SK-N-SH treated with all-trans-retinoic acid at 6 μM for 48 hours (cell line): ENCODE results near the gene CYTIP.

Experiments
- ATAC-seq: fragments of 200-7000 bp; cut with Tn5 transposase; 3 replicates; pipeline ENCODE4 v1.9.1; 2020; ENCODE audit warnings: mild to moderate bottlenecking, moderate library complexity
- ARNTL ChIP-seq: fragments of 450-650 bp; formaldehyde crosslinking; IDR thresholded peaks from 2 replicates; pipeline ENCODE4 v1.5.0; 2020; ENCODE audit warnings: low read depth, mild to moderate bottlenecking, moderate library complexity, borderline replicate concordance
- BACH2 ChIP-seq: fragments of 250-450 bp; sonication (Bioruptor Pico); IDR thresholded peaks from 2 replicates; pipeline ENCODE4 v1.9.0; 2021; ENCODE audit warnings: mild to moderate bottlenecking, borderline replicate concordance
- CSDC2 ChIP-seq: fragments of 250-450 bp; sonication (Bioruptor Pico); IDR thresholded peaks from 2 replicates; pipeline ENCODE4 v1.5.0; 2020; ENCODE audit warnings: mild to moderate bottlenecking, moderate library complexity
- CSRNP3 ChIP-seq: fragments of 250-450 bp; sonication (Bioruptor Pico); IDR thresholded peaks from 2 replicates; pipeline ENCODE4 v1.5.1; 2021; ENCODE audit warnings: mild to moderate bottlenecking, moderate library complexity
- ESRRG ChIP-seq: fragments of 250-450 bp; sonication (Bioruptor Pico); IDR thresholded peaks from 2 replicates; pipeline ENCODE4 v1.6.1; 2021; ENCODE audit warnings: mild to moderate bottlenecking
- GLIS3 ChIP-seq: fragments of 250-450 bp; sonication (Bioruptor Pico); IDR thresholded peaks from 2 replicates; pipeline ENCODE4 v1.5.0; 2020; ENCODE audit warnings: mild to moderate bottlenecking, moderate library complexity
- ISL1 ChIP-seq: fragments of 250-450 bp; sonication (Bioruptor Pico); IDR thresholded peaks from 2 replicates; pipeline ENCODE4 v2.1.2; 2022; ENCODE audit warnings: mild to moderate bottlenecking, moderate library complexity
- OSR1 ChIP-seq: fragments of 250-450 bp; sonication (Bioruptor Pico); IDR thresholded peaks from 2 replicates; pipeline ENCODE4 v1.8.0; 2022; ENCODE audit warnings: moderate library complexity, mild to moderate bottlenecking, inconsistent platforms
- PATZ1 ChIP-seq: fragments of 250-450 bp; sonication (Bioruptor Pico); IDR thresholded peaks from 2 replicates; pipeline ENCODE4 v1.8.0; 2020; ENCODE audit warnings: mild to moderate bottlenecking, moderate library complexity, borderline replicate concordance
- PPARA ChIP-seq: fragments of 250-450 bp; sonication (Bioruptor Pico); IDR thresholded peaks from 2 replicates; pipeline ENCODE4 v1.5.0; 2020; ENCODE audit warnings: mild to moderate bottlenecking, borderline replicate concordance
- RARB ChIP-seq: fragments of 250-450 bp; sonication (Bioruptor Pico); IDR thresholded peaks from 2 replicates; pipeline ENCODE4 v1.8.0; 2021; ENCODE audit warnings: mild to moderate bottlenecking, moderate library complexity
- SNAI2 ChIP-seq: fragments of 250-450 bp; sonication (Bioruptor Pico); IDR thresholded peaks from 2 replicates; pipeline ENCODE4 v1.5.0; 2020; ENCODE audit warnings: mild to moderate bottlenecking, moderate library complexity
- TCF4 ChIP-seq: fragments of 250-450 bp; sonication (Bioruptor Pico); IDR thresholded peaks from 2 replicates; pipeline ENCODE4 v1.8.0; 2021; ENCODE audit warnings: mild to moderate bottlenecking, moderate library complexity, borderline replicate concordance
- TOX ChIP-seq: fragments of 250-450 bp; sonication (Bioruptor Pico); IDR thresholded peaks from 2 replicates; pipeline ENCODE4 v1.8.0; 2021; ENCODE audit warnings: mild to moderate bottlenecking, moderate library complexity, borderline replicate concordance
- TSHZ2 ChIP-seq: fragments of 250-450 bp; sonication (Bioruptor Pico); IDR thresholded peaks from 2 replicates; pipeline ENCODE4 v1.5.0; 2020; ENCODE audit warnings: mild to moderate bottlenecking, moderate library complexity
- ZFP3 ChIP-seq: fragments of 250-450 bp; sonication (Bioruptor Pico); IDR thresholded peaks from 2 replicates; pipeline ENCODE4 v1.5.0; 2020; ENCODE audit warnings: mild to moderate bottlenecking, moderate library complexity
- ZFP30 ChIP-seq: fragments of 450-650 bp; formaldehyde crosslinking; IDR thresholded peaks from 2 replicates; pipeline ENCODE4 v1.5.0; 2022; ENCODE audit warnings: mild to moderate bottlenecking, moderate library complexity
- ZNF565 ChIP-seq: fragments of 450-650 bp; formaldehyde crosslinking; conservative IDR thresholded peaks from 2 replicates; pipeline ENCODE4 v1.5.0; 2020; ENCODE audit warnings: low read depth, mild to moderate bottlenecking, moderate library complexity
- ZNF70 ChIP-seq: fragments of 450-650 bp; formaldehyde crosslinking; IDR thresholded peaks from 2 replicates; pipeline ENCODE4 v1.5.0; 2020; ENCODE audit warnings: mild to moderate bottlenecking, moderate library complexity
- ZNF8 ChIP-seq: fragments of 450-650 bp; formaldehyde crosslinking; IDR thresholded peaks from 2 replicates; pipeline ENCODE4 v1.5.0; 2020; ENCODE audit warnings: mild to moderate bottlenecking, moderate library complexity

CYTIP gene

GRCh38 chr2:157473581-157473980 is 29.7 kb upstream of the CYTIP start:
- no peak for ATAC-seq
- TF ChIP-seq PPARA (CRISPR knock-in tag) (no peak), ZNF70 (no peak), ZFP3 (CRISPR knock-in tag) (no peak), ARNTL (CRISPR knock-in tag) (no peak)

- ATAC-seq: no peak
- TF ChIP-seq PPARA (CRISPR knock-in tag): no peak
- no peak for TF ChIP-seq SNAI2 (CRISPR knock-in tag)
- no peak for TF ChIP-seq CSRNP3 (CRISPR knock-in tag)
- no peak for TF ChIP-seq PATZ1 (CRISPR knock-in tag)
- TF ChIP-seq ZNF8 (CRISPR knock-in tag): no peak
- TF ChIP-seq RARB (CRISPR knock-in tag): no peak
- TF ChIP-seq OSR1 (CRISPR knock-in tag): no peak
- no peak for TF ChIP-seq ZNF70
- no peak for TF ChIP-seq ARNTL (CRISPR knock-in tag)
- no peak for TF ChIP-seq ISL1
- TF ChIP-seq CSDC2 (CRISPR knock-in tag): no peak
- no peak for TF ChIP-seq TSHZ2
- TF ChIP-seq TCF4 (CRISPR knock-in tag): no peak
- TF ChIP-seq ESRRG (CRISPR knock-in tag): no peak
- TF ChIP-seq GLIS3 (CRISPR knock-in tag): no peak
- TF ChIP-seq BACH2 (CRISPR knock-in tag): no peak
- no peak for TF ChIP-seq ZFP3 (CRISPR knock-in tag)
- TF ChIP-seq ZNF565 (CRISPR knock-in tag): no peak
These were observed 27.2 kb upstream of the CYTIP start for GRCh38 chr2:157471078-157471477.

- TF ChIP-seq ZNF565 (CRISPR knock-in tag) (no peak), TSHZ2 (no peak), GLIS3 (CRISPR knock-in tag) (no peak), TOX (no peak), ARNTL (CRISPR knock-in tag) (no peak), PATZ1 (CRISPR knock-in tag) (no peak), ESRRG (CRISPR knock-in tag) (no peak), BACH2 (CRISPR knock-in tag) (no peak), ZNF8 (CRISPR knock-in tag) (no peak), ZFP30 (CRISPR knock-in tag) (no peak), ZNF70 (no peak), CSDC2 (CRISPR knock-in tag) (no peak), ZFP3 (CRISPR knock-in tag) (no peak)
- no peak for ATAC-seq
These were observed 26.4 kb upstream of the CYTIP start for GRCh38 chr2:157470321-157470720.
